Spleen (tissue), 11 donors: ENCODE measurements around the gene LRRC57. TPM values are rescaled to one million over a fixed set of nuclear protein-coding genes. Genes with fewer than 3 reads are reported as not detected.

Experiments used
- DNase-seq: peaks from one replicate; pipeline ENCODE4 v3.0.0-alpha.2; 2020
- H3K27ac ChIP-seq, 8 donors: fragments of 200-600 bp; sonication (generic) in 7 of 8; 1 replicate in 4 of 8; 2 replicates in 4 of 8; pipeline versions ENCODE4 v1.5.0 to v1.8.0; 2016 to 2021; ENCODE audit warnings: inconsistent platforms in 4 of 8, mild to moderate bottlenecking in 4 of 8, moderate library complexity in 1 of 8
- H3K27me3 ChIP-seq, 7 donors: fragments of 200-600 bp; sonication (generic) in 6 of 7; replicated peaks in 1 of 7; 1 replicate in 4 of 7; 2 replicates in 3 of 7; pipeline versions ENCODE4 v1.5.0 to v1.8.0; 2016 to 2021; ENCODE audit warnings: inconsistent platforms in 3 of 7, mild to moderate bottlenecking in 1 of 7
- H3K36me3 ChIP-seq, 6 donors: fragments of 200-600 bp; sonication (generic) in 5 of 6; 1 replicate in 4 of 6; 2 replicates in 2 of 6; pipeline versions ENCODE4 v1.5.0 to v1.8.0; 2016 to 2021; ENCODE audit warnings: inconsistent platforms in 2 of 6
- H3K4me1 ChIP-seq, 6 donors: fragments of 200-600 bp; sonication (generic) in 5 of 6; 1 replicate in 3 of 6; 2 replicates in 3 of 6; pipeline versions ENCODE4 v1.5.0 to v1.8.0; 2016 to 2021; ENCODE audit warnings: inconsistent platforms in 3 of 6
- H3K4me3 ChIP-seq, 8 donors: fragments of 200-600 bp; sonication (generic) in 7 of 8; 1 replicate in 4 of 8; 2 replicates in 4 of 8; pipeline versions ENCODE4 v1.5.0 to v1.8.0; 2016 to 2021; ENCODE audit warnings: inconsistent platforms in 4 of 8, mild to moderate bottlenecking in 4 of 8, moderate library complexity in 2 of 8
- H3K9me3 ChIP-seq, 8 donors: fragments of 200-600 bp; sonication (generic) in 7 of 8; 1 replicate in 4 of 8; 2 replicates in 4 of 8; pipeline versions ENCODE4 v1.5.0 to v1.8.0; 2016 to 2021; ENCODE audit warnings: inconsistent platforms in 4 of 8
- CTCF ChIP-seq, 11 experiments: fragments of 200-600 bp in 7 of 11; fragments of 450-650 bp in 4 of 11; sonication (generic) in 4 of 11; IDR thresholded peaks in 8 of 11; conservative IDR thresholded peaks in 3 of 11; 1 replicate in 7 of 11; 2 replicates in 4 of 11; pipeline versions ENCODE4 v1.4.0 to v1.8.0; 2016 to 2021; ENCODE audit warnings: antibody characterized with exemption in 11 of 11, inconsistent platforms in 4 of 11, mild to moderate bottlenecking in 1 of 11
- POLR2A ChIP-seq, 3 donors: fragments of 450-650 bp; IDR thresholded peaks; one replicate each; pipeline ENCODE4 v1.5.1; 2017; ENCODE audit warnings: antibody characterized with exemption in 3 of 3, mild to moderate bottlenecking in 1 of 3
- POLR2AphosphoS5 ChIP-seq, 3 donors: sonication (generic); formaldehyde crosslinking; IDR thresholded peaks; one replicate each; pipeline ENCODE4 v1.5.1; 2017; ENCODE audit warnings: antibody characterized with exemption in 3 of 3
- WGBS, 5 donors: extraction: QIAGEN DNeasy Blood & Tissue Kit in 3 of 5; methylation state at CpG; one replicate each; pipeline versions ENCODE4 v1.1.5 to v1.1.7; 2013 to 2018; 5-methylcytosine and 5-hydroxymethylcytosine counted together
- intact Hi-C: fragments of 100-400 bp; cut with DNase I; formaldehyde crosslinking; loops from one replicate; pipeline ENCODE4 v1.15.0; 2023; ENCODE audit warnings: low total_unique reads
- polyA plus RNA-seq, 3 donors: library from polyadenylated mRNA; stranded (reverse); fragments of 200-250 nt; gene quantifications; one replicate each; pipeline ENCODE4 v1.2.1, GENCODE V29; 2013
- total RNA-seq, 7 donors: library from RNA; depleted of rRNA in 3 of 7; stranded (reverse); fragments of >200 nt in 3 of 7; fragmentation: NEBNext Ultra II Directional in 4 of 7; extraction: Animal tissue kit (Norgen Biotek cat#: 25700) in 4 of 7; gene quantifications; one replicate each; pipeline versions ENCODE4 v1.1.0 to v1.2.1, GENCODE V29; 2016 to 2021
- donor health status: healthy with polysubstance abuse.
- donor health status: DM: no; HTN: no; CAD: no; lungs with moderate emphysema.
- donor health status: DM: no; HTN: no; CAD: no.
- donor health status: Bipolar disorder and iron deficiency.
- donor health status: healthy.
- donor health status: DM: no; HTN: no; CAD: no.
- donor health status: DM: yes; HTN: yes; CAD: no.

LRRC57 gene
- total and polyA plus RNA-seq, 10 donors = 3.9 to 21.4 (median 16.3) TPM

- intact Hi-C loops = no loop called here
- peaks cover 74 to 97% (median 91%) of the 10 kb centered on the region in 6 donors for H3K4me1 ChIP-seq
- WGBS, 5 donors = 63 to 84% (median 67%) methylated on average over 6 of the region's 6 CpGs
- DNase-seq = no peak
- no peaks in the 10 kb centered on the region for H3K27me3 ChIP-seq
- H3K9me3 ChIP-seq = no peaks in the 10 kb centered on the region
- H3K36me3 ChIP-seq = peaks cover 0 to 6% (median 0%) of the 10 kb centered on the region in 6 donors
- no peak overlapping the region for H3K4me3 ChIP-seq
- peak overlapping the region in 6 of 8 donors; percentile 20 to 96 (median 58) for H3K27ac ChIP-seq
- TF ChIP-seq POLR2A (IDR thresholded peaks at IDR 0.05) = no peak
- no peak for TF ChIP-seq CTCF (IDR thresholded peaks at IDR 0.05 in 8 of 11, conservative IDR thresholded peaks at IDR 0.05 in 3 of 11)
- no peak for TF ChIP-seq POLR2AphosphoS5 (IDR thresholded peaks at IDR 0.05)
These were observed 50.2 kb downstream of the LRRC57 start for GRCh38 chr15:42498212-42499068.

- Histone ChIP-seq H3K27me3 (no peaks in the 10 kb centered on the region), H3K4me3 (peak within 1 kb of the TSS; percentile 54 to 95 (median 74)), H3K4me1 (peaks cover 63 to 92% (median 86%) of the 10 kb centered on the region in 6 donors), H3K36me3 (peaks cover 0 to 6% (median 0%) of the 10 kb centered on the region in 6 donors), H3K9me3 (no peaks in the 10 kb centered on the region), H3K27ac (peak within 1 kb of the TSS; percentile 87 to 96 (median 94))
- TF ChIP-seq CTCF (IDR thresholded peaks at IDR 0.05 in 8 of 11, conservative IDR thresholded peaks at IDR 0.05 in 3 of 11) (no peak), POLR2A (IDR thresholded peaks at IDR 0.05) (peak; percentile 34 to 80 (median 60)), POLR2AphosphoS5 (IDR thresholded peaks at IDR 0.05) (peak; percentile 92 to 98 (median 98))
- intact Hi-C loops = no loop called here
- WGBS, 5 donors = 0 to 1% (median 0%) methylated on average over 37 to 43 of the region's 43 CpGs
- DNase-seq = peak; percentile 98
These were observed 53.0 kb downstream of the LRRC57 start, which contains the start of gene SNAP23 for GRCh38 chr15:42495361-42496212. SNAP23 (plus strand) TSS chr15:42495634; CDS start chr15:42511847, 16,213 bp downstream.

GRCh38 chr15:42494998-42495360, 53.6 kb downstream of the LRRC57 start:
- 3 to 15% (median 7%) methylated on average over 10 of the region's 10 CpGs for WGBS, 5 donors
- H3K27me3 ChIP-seq = no peaks in the 10 kb centered on the region
- H3K4me3 ChIP-seq = peak overlapping the region; percentile 54 to 95 (median 74)
- no peak for DNase-seq
- intact Hi-C loops = no loop called here
- TF ChIP-seq POLR2A (IDR thresholded peaks at IDR 0.05) = no peak
- TF ChIP-seq CTCF (IDR thresholded peaks at IDR 0.05 in 8 of 11, conservative IDR thresholded peaks at IDR 0.05 in 3 of 11) = peak in 1 of 11 experiments; percentile 5
- no peaks in the 10 kb centered on the region for H3K9me3 ChIP-seq
- peaks cover 62 to 89% (median 82%) of the 10 kb centered on the region in 6 donors for H3K4me1 ChIP-seq
- H3K27ac ChIP-seq = peak overlapping the region; percentile 87 to 96 (median 94)
- H3K36me3 ChIP-seq = peaks cover 0 to 6% (median 0%) of the 10 kb centered on the region in 6 donors
